ENCODE measurements around the gene DNAH2. TPM values are rescaled to one million over a fixed set of nuclear protein-coding genes. Genes with fewer than 3 reads are reported as not detected.

Gene DNAH2, protein sequence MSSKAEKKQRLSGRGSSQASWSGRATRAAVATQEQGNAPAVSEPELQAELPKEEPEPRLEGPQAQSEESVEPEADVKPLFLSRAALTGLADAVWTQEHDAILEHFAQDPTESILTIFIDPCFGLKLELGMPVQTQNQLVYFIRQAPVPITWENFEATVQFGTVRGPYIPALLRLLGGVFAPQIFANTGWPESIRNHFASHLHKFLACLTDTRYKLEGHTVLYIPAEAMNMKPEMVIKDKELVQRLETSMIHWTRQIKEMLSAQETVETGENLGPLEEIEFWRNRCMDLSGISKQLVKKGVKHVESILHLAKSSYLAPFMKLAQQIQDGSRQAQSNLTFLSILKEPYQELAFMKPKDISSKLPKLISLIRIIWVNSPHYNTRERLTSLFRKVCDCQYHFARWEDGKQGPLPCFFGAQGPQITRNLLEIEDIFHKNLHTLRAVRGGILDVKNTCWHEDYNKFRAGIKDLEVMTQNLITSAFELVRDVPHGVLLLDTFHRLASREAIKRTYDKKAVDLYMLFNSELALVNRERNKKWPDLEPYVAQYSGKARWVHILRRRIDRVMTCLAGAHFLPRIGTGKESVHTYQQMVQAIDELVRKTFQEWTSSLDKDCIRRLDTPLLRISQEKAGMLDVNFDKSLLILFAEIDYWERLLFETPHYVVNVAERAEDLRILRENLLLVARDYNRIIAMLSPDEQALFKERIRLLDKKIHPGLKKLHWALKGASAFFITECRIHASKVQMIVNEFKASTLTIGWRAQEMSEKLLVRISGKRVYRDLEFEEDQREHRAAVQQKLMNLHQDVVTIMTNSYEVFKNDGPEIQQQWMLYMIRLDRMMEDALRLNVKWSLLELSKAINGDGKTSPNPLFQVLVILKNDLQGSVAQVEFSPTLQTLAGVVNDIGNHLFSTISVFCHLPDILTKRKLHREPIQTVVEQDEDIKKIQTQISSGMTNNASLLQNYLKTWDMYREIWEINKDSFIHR (N-terminal part only)
- total RNA-seq (0.17 and 0.26 TPM in 2 replicates), polyA plus RNA-seq (0.06 and 0.08 TPM in 2 replicates), polyA minus RNA-seq (ENCODE audit: low replicate concordance) (0.07 and 0.43 TPM in 2 replicates)
- 0.02 and 0.05 TPM in 2 replicates for polyA plus RNA-seq (2012)

DNA sequence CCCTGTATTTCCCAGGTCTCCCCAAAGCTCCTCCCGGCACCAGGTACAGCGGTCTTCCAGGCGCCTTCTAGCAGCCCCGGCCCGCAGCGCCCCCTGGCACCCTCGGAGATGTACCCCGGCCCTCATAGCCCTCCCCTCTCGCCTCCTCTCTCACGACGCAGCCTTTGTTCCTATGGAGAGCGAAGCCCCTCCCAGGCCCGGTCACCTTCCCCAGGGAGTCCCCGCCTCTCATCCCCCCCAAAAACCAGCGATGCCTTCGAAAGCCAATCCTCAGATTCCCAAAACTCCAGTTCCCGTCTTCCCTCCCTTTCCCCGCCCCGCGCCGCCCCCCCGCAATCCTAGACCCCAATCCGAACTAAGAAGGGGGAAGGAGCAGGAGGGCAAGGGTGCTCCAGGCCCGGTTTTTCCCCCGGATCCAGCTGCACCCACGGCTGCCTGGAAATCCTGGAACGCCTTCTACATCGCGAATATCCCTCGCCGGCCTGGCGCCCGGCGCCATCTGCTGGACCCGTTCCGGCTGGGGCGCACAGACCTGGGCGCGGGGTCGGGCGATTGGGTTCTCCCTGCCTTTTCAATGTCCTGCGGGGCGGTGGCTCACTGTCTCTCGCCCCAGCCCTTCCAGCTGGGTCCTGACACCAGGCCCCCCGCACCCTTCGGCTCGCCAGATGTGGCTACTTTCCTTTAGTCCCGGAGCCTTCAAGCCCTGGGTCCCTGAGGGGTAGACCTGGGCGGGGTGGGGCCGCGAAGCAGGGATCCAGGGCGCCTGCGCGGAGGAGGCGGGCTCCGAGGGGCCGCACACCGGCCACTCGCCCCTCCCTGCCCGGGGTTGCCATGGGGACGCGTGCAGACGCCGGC, at the start of gene DNAH2:
TSS of gene DNAH2 (plus strand) at position 844 of the 855 bp plus-strand sequence. CDS start 1,991 bp downstream, outside the sequence.
- Histone ChIP-seq H3K9ac (ENCODE audit: insufficient read depth, low read length) (peak within 1 kb of the TSS; percentile 48), H3K79me2 (ENCODE audit: control insufficient read depth, insufficient read depth, low read length) (no peaks in the 10 kb centered on the region), H3K27me3 (ENCODE audit: control insufficient read depth, insufficient read depth, low read length) (peaks cover 44% of the 10 kb centered on the region), H3K4me3 (replicated peaks in 1 of 4; ENCODE audit: control extremely low read depth in 1 of 4, insufficient read depth in 1 of 4, low read depth in 3 of 4, low read length in 4 of 4) (peak within 1 kb of the TSS; percentile 50 to 73 (median 66)), H3K27ac (ENCODE audit: insufficient read depth, low read length) (no peak within 1 kb of the TSS), H3K4me1 (ENCODE audit: control insufficient read depth, extremely low read depth, insufficient read depth, low read length) (peaks cover 4% of the 10 kb centered on the region), H3K9me3 (ENCODE audit: control insufficient read depth, insufficient read depth, low read depth, low read length) (no peaks in the 10 kb centered on the region), H3K36me3 (ENCODE audit: control insufficient read depth, insufficient read depth, low read length) (no peaks in the 10 kb centered on the region), H2AFZ (ENCODE audit: low read length) (peak within 1 kb of the TSS; percentile 57), H3K4me2 (ENCODE audit: extremely low read depth, insufficient read depth, low read length) (peak within 1 kb of the TSS; percentile 85), H4K20me1 (ENCODE audit: control insufficient read depth, extremely low read depth, insufficient read depth, low read length) (no peaks in the 10 kb centered on the region)
- DNase-seq (ENCODE audit: low read depth in 2 of 2): peak; percentile 91 to 96
- TF ChIP-seq EZH2 (IDR thresholded peaks at IDR 0.05; ENCODE audit: low read length, missing control alignments): peak; percentile 2
- TF ChIP-seq, protein P1, sequence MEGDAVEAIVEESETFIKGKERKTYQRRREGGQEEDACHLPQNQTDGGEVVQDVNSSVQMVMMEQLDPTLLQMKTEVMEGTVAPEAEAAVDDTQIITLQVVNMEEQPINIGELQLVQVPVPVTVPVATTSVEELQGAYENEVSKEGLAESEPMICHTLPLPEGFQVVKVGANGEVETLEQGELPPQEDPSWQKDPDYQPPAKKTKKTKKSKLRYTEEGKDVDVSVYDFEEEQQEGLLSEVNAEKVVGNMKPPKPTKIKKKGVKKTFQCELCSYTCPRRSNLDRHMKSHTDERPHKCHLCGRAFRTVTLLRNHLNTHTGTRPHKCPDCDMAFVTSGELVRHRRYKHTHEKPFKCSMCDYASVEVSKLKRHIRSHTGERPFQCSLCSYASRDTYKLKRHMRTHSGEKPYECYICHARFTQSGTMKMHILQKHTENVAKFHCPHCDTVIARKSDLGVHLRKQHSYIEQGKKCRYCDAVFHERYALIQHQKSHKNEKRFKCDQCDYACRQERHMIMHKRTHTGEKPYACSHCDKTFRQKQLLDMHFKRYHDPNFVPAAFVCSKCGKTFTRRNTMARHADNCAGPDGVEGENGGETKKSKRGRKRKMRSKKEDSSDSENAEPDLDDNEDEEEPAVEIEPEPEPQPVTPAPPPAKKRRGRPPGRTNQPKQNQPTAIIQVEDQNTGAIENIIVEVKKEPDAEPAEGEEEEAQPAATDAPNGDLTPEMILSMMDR (conservative IDR thresholded peaks at IDR 0.05 in 1 of 2, IDR thresholded peaks at IDR 0.05 in 1 of 2; ENCODE audit: low read depth in 1 of 2, low read length in 2 of 2): peak; percentile 31 to 42

DNA sequence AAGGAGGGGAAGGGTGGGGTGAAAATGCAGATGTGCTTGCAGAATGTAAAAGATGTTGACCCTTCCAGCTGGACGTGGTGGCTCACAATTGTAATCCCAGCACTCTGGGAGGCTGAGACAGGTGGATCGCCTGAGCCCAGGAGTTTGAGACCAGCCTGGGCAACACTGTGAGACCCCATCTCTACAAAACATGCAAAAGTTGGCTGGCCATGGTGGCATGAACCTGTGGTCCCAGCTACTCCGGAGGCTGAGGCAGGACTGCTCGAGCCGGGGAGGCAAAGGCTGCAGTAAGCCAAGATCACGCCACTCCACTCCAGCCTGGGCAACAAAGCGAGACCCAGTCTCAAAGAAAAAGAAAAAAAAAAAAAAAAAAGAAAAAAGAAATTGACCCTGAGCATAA, 49.1 kb upstream of the DNAH2 start:
- Histone ChIP-seq H2AFZ (ENCODE audit: low read length) (no peak overlapping the region), H3K4me2 (ENCODE audit: extremely low read depth, insufficient read depth, low read length) (no peak overlapping the region), H3K9ac (ENCODE audit: insufficient read depth, low read length) (no peak overlapping the region), H3K36me3 (ENCODE audit: control insufficient read depth, insufficient read depth, low read length) (peaks cover 8% of the 10 kb centered on the region), H3K79me2 (ENCODE audit: control insufficient read depth, insufficient read depth, low read length) (no peaks in the 10 kb centered on the region), H4K20me1 (ENCODE audit: control insufficient read depth, extremely low read depth, insufficient read depth, low read length) (no peaks in the 10 kb centered on the region), H3K27ac (ENCODE audit: insufficient read depth, low read length) (no peak overlapping the region), H3K4me3 (replicated peaks in 1 of 4; ENCODE audit: control extremely low read depth in 1 of 4, insufficient read depth in 1 of 4, low read depth in 3 of 4, low read length in 4 of 4) (no peak overlapping the region), H3K4me1 (ENCODE audit: control insufficient read depth, extremely low read depth, insufficient read depth, low read length) (no peaks in the 10 kb centered on the region), H3K27me3 (ENCODE audit: control insufficient read depth, insufficient read depth, low read length) (no peaks in the 10 kb centered on the region), H3K9me3 (ENCODE audit: control insufficient read depth, insufficient read depth, low read depth, low read length) (peaks cover under 1% of the 10 kb centered on the region)
- DNase-seq (ENCODE audit: low read depth in 2 of 2): no peak
- TF ChIP-seq EZH2 (IDR thresholded peaks at IDR 0.05; ENCODE audit: low read length, missing control alignments): no peak
- TF ChIP-seq, protein P1 (conservative IDR thresholded peaks at IDR 0.05 in 1 of 2, IDR thresholded peaks at IDR 0.05 in 1 of 2; ENCODE audit: low read depth in 1 of 2, low read length in 2 of 2): no peak

Data from fibroblast of lung (primary cell).